ENCODE results near the gene PIK3CB. TPM values are rescaled to one million over a fixed set of nuclear protein-coding genes. Genes with fewer than 3 reads are reported as not detected.

Gene PIK3CB
- total RNA-seq = 24.1 TPM

GRCh38 chr3:138834596-138835396 is at the start of gene PIK3CB:
TSS of gene PIK3CB (minus strand) at chr3:138834928. CDS start at chr3:138759343, 75,585 bp downstream.
- DNase-seq = peak; percentile 95

GRCh38 chr3:138881233-138881632 is 46.5 kb upstream of the PIK3CB start:
- no peak for DNase-seq

GRCh38 chr3:138879541-138880380 is 45.0 kb upstream of the PIK3CB start:
- DNase-seq = no peak

GRCh38 chr3:138877226-138877625 is 42.5 kb upstream of the PIK3CB start:
- no peak for DNase-seq

GRCh38 chr3:138875754-138876664 is 41.3 kb upstream of the PIK3CB start:
- DNase-seq = no peak

- DNase-seq = no peak
Measured at GRCh38 chr3:138875096-138875753, 40.5 kb upstream of the PIK3CB start.

- DNase-seq = no peak
Measured at GRCh38 chr3:138873471-138874278, 38.9 kb upstream of the PIK3CB start.

GRCh38 chr3:138872632-138873031 is 37.9 kb upstream of the PIK3CB start:
- DNase-seq = no peak

GRCh38 chr3:138867996-138868395 is 33.3 kb upstream of the PIK3CB start:
- DNase-seq = no peak

GRCh38 chr3:138863776-138864113 is 29.0 kb upstream of the PIK3CB start:
- DNase-seq = no peak

- peak; percentile 20 for DNase-seq
Measured at GRCh38 chr3:138862924-138863775, 28.4 kb upstream of the PIK3CB start.

- DNase-seq = no peak
Measured at GRCh38 chr3:138862531-138862923, 27.8 kb upstream of the PIK3CB start.

- no peak for DNase-seq
Measured at GRCh38 chr3:138861798-138862197, 27.1 kb upstream of the PIK3CB start.

GRCh38 chr3:138856799-138857198 is 22.1 kb upstream of the PIK3CB start:
- no peak for DNase-seq

GRCh38 chr3:138854940-138855339 is 20.2 kb upstream of the PIK3CB start:
- DNase-seq = no peak

GRCh38 chr3:138854204-138854603 is 19.5 kb upstream of the PIK3CB start:
- no peak for DNase-seq

GRCh38 chr3:138850151-138850550 is 15.4 kb upstream of the PIK3CB start:
- DNase-seq = peak; percentile 38

- no peak for DNase-seq
Measured at GRCh38 chr3:138849222-138849940, 14.7 kb upstream of the PIK3CB start.

GRCh38 chr3:138848696-138849095 is 14.0 kb upstream of the PIK3CB start:
- no peak for DNase-seq

All from tongue (tissue), 2 donors.